GM21423 (cell line): ENCODE results near the gene UBE4B.
"Not testable (repeated sequence)": the region's sequence is repeated elsewhere in the genome, so short reads cannot be mapped to it uniquely, and the experiment has no call there.

Experiments
- ATAC-seq: cut with Tn5 transposase; IDR thresholded peaks from one replicate; pipeline ENCODE4 v1.9.1; 2021; ENCODE audit warnings: mild to moderate bottlenecking, moderate library complexity; ENCODE audit not compliant: unreplicated experiment

UBE4B gene

DNA sequence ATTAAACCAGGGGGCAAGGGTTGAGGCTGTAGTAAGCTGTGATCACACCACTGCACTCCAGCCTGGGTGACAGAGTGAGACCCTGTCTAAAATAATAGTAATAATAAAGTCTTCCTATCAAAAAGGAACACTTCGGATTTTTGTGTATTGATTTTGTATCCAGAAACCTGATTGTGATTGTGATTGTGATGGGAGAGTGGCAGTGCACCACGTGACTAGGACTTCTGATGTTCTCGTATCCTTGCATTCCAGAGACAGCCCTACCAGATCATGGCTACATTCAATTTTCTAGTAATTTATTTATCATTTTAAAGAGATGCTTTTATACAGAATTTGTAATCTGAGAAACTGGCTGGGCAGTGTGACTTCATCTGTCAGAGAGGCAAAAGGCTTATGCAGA is 175.1 kb downstream of the UBE4B start:
- ATAC-seq, result no peak

DNA sequence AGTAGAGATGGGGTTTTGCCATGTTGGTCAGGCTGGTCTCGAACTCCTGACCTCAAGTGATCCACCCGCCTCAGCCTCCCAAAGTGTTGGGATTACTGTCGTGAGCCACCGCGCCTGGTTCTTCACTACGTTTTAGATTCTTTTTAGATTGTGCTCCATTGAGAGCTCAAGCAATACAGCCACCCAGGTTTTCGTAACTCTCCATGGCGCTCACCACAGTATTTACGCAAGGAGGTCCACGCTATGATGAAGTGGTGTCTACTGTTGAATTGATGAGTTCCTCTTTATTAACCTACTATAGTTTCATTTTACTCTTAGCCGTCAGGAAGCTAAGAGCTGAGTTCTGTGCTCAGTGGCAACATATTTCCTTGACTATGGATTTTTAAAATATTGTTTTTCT is 175.8 kb downstream of the UBE4B start:
- ATAC-seq, result no peak

DNA sequence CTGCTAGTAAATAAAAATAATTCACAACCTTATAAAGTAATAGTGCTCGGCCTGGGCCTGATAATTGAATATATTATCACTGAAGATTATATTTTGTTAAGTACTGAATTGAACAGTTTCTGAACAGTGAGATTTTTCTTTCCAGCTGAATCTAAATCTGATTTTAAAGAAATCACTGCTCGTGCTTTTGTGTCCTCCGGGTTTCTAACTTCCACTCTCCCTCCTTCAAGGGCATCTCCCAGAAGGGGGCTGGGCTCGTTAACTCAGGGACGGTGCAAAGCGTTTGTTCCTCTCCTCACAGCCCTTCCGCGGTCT is 176.8 kb downstream of the UBE4B start:
- no peak for ATAC-seq

DNA sequence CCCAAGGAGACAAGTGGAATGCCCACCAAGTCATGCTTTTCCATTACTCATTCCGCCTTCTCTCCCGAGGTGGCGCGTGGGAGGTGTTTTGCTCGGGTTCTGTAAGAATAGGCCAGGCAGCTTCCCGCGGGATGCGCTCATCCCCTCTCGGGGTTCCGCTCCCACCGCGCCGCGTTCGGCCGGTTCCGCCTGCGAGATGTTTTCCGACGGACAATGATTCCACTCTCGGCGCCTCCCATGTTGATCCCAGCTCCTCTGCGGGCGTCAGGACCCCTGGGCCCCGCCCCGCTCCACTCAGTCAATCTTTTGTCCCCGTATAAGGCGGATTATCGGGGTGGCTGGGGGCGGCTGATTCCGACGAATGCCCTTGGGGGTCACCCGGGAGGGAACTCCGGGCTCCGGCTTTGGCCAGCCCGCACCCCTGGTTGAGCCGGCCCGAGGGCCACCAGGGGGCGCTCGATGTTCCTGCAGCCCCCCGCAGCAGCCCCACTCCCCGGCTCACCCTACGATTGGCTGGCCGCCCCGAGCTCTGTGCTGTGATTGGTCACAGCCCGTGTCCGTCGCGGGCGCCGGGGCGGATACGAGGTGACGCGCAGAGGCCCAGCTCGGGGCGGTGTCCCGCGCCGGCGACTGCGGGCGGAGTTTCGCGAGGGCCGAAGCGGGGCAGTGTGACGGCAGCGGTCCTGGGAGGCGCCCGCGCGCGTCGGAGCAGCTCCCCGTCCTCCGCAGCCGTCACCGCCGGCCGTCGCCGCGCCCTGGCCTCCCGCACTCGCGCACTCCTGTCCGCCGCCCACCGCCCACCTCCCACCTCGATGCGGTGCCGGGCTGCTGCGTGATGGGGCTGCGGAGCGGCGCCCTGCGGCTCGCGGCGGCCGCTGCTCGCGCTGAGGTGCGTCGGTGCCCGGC is 177.4 kb downstream of the UBE4B start, which contains the start of gene KIF1B:
TSS of gene KIF1B (plus strand) at position 666 of the 906 bp plus-strand sequence. CDS start 21,759 bp downstream, outside the sequence.
- peak; percentile 98 for ATAC-seq

DNA sequence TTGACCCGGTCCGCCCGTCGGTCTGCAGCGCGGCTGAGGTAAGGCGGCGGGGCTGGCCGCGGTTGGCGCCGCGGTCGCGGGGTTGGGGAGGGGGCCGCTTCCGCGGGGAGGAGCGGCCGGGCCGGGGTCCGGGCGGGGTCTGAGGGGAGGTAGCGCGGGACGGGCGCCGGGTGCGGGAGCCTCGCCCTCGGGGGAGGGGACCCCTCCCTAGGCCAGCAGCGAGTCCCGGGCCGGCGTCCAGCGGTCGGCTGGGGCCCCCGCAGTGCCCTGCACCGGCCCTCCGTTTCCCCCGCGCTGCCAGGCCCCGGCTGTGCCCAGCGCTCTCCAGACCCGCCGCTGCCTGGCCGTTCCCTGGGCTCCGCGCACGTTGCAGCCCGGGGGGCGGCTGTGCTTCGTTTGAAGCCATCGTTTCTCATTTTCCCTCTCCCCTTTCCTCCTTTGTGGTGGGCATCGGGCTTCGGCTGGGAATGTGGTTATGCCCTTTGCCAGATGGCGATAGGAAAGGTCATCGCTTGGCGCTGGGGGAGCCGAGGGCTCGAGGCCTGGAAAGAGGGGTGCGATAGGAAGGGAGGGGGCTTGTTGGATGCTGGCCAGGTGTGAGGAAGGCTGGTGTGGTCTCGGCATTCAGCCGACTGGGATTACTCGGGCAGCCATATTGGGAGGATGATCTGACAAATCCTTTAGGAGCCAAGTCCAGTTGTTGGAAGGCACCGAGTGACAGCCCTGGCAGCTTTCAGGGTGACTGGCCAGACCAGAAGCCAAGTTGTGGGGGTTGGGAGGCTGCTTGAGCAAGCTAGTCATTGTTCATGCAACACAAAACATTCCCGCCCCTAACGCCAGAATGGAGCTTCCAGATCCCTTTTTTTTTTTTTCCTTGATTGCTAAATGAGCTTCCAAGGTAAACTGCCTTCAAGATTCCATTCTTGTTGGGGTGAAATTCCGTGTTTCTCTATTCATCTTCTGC is 178.4 kb downstream of the UBE4B start:
- ATAC-seq, result peak; percentile 17

DNA sequence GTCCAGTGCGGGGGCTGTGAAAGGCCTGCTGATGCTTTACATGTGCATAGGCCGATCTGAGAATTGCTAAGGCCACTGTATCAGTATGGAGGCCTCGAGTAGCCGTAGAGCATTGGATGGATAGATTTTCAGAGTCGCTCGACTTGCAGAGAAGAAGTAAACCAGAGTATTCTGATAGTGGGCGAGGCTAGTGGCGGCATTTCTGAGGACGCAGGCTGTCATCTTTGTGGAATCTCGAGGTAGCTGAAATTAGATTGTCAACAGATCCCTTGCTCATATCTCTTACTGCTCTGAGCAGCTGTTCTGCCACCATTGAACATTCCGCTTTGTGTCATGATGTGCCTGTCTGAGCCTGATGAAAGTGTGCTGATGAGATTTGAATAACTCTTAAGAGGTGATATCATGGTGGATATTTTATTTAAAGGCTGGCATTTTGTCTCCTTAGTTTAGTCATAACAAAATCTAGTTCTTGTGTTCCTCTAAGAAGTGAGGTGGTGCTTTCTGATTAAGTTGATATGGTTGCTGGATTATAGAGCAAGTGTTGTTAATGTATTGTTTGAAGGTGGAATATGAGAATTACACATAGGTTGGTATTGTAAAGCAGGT is 179.2 kb downstream of the UBE4B start:
- no peak for ATAC-seq

DNA sequence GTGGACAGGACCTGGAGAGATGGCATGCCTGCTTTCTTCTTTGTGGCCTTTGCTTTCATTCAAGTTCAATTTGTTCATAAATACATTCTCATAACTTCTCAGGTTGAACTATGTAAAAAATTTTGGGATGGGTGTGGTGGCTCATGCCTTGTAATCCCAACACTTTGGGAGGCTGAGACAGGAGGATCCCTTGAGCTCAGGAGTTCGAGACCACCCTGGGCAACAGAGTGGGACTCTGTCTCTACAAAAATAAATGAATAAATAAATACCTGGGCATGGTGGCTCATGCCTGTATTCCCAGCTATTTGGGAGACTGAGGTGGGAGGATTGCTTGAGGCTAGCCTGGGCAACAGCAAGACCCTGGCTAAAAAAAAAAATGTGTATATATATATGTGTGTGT is 179.7 kb downstream of the UBE4B start:
- ATAC-seq, result no peak

DNA sequence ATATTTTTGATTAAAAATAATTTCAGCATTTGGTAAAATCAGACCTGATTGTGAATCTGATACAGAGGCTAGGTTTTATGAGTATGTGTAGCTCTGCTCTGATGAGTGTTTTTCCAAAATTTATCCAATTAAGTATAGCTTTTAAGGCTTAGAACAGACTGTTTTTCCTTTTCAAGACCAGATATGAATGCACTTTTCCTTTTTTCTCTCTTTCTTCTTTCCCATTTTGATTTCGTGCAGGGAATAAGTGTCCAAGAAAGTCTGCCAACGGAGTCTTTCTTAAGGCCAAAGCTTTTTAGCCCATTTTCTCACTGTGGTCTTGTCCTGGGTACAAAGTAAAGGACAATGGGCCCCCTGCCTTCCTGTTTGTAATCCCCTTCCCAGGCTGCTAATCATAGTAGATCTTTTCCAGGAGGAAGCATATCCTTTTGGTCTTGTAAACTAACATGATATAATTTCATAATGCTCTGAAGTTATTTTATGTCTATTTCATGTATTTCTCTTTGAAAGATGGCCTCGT is 180.5 kb downstream of the UBE4B start:
- no peak for ATAC-seq

DNA sequence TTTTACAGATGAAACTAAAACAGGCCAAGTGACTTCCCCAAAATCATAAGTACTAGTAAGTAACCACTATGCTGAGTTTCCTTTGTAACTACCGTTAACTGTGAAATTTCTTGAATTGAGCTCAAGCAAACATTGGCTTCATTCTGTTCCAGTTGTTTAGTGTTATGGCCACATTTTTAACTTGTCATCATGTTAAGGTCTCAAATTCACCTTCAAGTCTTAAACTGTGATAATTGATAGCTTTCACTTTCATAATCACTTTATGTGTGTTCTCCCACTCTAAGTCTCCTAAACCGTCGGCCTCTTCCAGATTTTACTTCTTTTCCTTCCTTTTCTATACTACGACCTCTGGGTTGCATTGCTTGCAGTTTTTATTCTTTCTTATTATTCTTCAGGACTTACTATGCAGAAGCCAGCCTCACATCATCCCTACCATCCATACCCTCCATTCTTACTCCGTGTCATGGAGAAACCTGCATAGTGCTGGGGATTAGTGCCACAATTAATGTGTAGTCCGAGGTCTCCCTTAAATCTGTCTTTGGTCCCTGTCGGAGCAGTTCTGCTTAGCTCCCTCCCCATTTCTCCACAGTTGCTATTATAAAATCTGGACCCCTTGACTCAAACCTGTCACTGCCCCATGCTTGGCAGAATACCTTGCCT is 183.5 kb downstream of the UBE4B start:
- no peak for ATAC-seq

DNA sequence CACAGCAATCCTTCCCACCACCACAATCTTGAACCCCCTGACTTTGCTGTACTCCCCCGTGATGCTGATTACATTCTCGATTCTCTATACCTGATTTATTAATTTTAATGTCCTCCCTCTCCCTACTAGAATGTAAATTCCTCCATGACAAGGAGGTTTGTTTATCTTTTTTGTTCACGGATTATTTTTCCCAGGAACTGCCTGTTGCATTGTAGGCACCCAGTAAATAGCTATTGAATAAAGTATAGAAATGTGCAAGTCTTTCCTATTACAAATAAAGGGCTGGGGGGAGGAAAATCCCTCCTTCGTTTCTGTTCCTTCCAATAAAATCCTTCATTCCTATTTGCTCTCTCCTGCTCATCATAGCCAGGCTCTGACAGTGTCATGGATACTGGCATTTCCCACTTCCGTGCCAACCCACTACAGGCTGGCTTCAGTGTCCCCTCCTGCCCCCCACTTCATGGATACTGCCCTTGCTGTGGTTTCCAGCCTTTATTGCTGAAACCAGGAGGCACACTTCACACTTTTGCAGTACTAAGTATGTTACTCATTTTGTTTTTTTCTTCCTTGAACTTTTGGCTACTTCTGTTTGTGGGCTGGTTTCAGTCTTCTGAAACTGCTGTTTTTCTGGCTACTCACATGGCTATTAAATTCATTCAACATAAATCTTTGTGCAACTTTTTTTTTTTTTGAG is 185.1 kb downstream of the UBE4B start:
- ATAC-seq, result no peak

DNA sequence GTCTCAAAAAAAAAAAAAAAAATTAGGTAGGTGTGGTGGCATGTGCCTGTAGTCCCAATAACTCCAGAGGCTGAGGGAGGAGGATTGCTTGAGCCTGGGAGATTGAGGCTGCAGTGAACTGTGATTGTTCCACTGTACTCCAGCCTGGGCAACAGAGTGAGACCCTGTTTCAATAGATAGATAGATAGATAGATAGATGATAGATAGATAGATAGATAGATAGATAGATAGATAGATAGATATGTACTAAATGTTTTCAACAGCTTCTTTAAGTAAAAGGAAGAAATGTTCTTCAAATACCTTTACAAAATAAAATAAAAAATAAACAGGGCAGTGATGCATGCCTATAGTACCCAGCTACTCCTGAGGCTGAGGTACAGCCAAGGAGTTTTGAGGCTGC is 187.4 kb downstream of the UBE4B start:
- no peak for ATAC-seq

DNA sequence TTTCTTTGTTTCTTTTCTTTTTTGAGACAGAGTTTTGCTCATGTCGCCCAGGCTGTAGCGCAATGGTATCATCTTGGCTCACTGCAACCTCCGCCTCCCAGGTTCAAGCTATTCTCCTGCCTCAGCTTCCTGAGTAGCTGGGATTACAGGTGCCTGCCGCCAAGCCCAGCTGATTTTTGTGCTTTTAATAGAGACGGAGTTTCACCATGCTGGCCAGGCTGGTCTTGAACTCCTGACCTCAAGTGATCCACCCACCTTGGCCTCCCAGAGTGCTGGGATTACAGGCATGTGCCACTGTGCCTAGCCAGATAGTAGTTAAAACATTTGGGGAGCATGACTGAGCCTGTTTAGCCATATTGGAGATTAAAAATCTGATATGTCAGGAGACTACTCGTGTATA is 187.9 kb downstream of the UBE4B start:
- not testable (repeated sequence) for ATAC-seq

DNA sequence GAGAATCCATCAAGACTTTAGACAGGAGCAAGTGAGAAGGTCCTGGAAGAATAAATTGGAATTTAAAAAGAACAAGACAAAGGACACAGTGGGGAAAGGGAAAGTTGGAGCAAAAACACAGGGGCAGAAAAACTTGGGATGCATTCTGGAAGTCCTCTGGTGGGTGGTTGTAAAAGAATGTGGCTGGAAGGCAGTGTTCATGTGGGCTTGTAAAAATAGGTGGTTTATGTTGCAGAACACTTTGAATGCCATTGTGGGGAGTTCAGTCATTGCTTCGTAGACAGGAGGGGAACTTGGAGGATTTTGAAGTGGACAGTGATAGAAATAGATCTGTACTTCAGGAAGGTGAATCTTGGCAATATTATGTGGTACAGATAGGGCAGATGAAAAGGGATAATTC is 192.8 kb downstream of the UBE4B start:
- no peak for ATAC-seq

DNA sequence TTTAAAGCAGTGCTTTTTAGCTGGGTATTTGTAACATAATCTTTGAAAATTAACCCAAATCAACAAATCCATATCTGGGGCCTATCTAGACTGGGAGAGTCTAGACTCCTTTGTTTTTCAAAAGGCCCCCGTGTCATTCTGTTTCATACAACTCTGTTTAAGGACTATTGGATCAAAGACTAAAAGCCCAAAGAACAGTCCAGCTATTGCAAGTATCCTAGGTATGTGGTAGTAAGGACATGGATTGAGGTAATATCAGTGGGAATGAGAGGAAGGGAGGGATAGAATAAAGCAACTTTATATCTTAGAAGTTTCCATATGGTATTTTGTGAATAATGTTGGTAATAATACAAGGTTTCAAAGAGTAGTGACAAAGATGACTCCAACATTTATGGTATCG is 195.8 kb downstream of the UBE4B start:
- no peak for ATAC-seq

DNA sequence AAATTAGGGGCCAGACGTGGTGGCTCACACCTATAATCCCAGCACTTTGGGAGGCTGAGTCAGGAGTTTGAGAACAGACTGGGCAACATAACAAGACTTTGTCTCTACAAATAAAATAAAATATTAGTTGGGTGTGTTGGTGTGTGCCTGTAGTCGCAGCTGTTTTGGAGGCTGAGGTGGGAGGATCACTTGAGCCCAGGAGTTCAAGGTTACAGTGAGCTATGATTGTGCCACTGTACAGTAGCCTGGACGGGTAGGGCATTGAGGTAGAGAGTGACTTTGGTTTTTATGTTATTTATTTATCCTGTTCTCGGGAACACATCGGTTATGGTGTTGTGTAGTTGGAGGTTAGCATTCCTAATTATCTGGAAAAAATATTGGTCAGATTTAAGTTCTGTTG is 197.1 kb downstream of the UBE4B start:
- ATAC-seq, result no peak
